Measurements from ENCODE around the gene MAP1B. TPM values are rescaled to one million over a fixed set of nuclear protein-coding genes. Genes with fewer than 3 reads are reported as not detected.

MAP1B gene
- total and polyA plus RNA-seq, 9 of the 15 experiments (the other 6 are each of a cell fraction or from before 2014, with no cell fraction given) = 5.2 to 66.1 (median 17.3) TPM

DNA sequence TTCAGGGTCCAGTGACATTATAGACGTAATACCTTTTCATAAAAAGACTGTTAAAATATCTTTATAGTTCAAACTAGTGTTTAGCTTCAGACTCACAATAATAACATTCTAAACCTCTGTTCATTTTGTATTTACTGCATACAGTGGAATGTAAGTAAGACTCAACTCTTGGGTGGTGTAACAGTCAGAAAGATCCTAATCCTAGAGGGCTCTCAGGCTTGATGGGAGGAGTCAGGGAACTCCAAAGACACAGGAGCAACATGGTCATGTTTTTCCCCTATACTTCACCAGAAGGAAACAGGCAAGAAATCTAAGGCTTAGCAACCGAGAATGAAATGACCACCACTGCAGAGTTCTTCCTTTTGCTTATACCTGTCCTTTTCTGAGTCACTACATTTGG is 130.1 kb downstream of the MAP1B start:
- in situ Hi-C loops (cut with MboI) (no loop called here), intact Hi-C loops (cut with micrococcal nuclease) (no loop called here)
- DNase-seq (ENCODE audit: extremely low read depth in 1 of 4, low spot score in 3 of 4) = peak in 2 of 4 experiments; percentile 35 to 56
- Histone ChIP-seq H3K79me2 (ENCODE audit: control insufficient read depth, insufficient read depth, low read length) (peaks cover 51% of the 10 kb centered on the region), H3K9me1 (ENCODE audit: control insufficient read depth, insufficient read depth, low read length) (no peaks in the 10 kb centered on the region), H3K9me3 (replicated peaks; ENCODE audit: control insufficient read depth, insufficient read depth, low read depth, low read length) (no peaks in the 10 kb centered on the region), H3K4me2 (ENCODE audit: insufficient read depth, low read length) (no peak overlapping the region), H3K27me3 (ENCODE audit: control insufficient read depth in 2 of 2, insufficient read depth in 2 of 2, low read length in 2 of 2) (no peaks in the 10 kb centered on the region), H3K9ac (ENCODE audit: insufficient read depth in 1 of 2, low read depth in 2 of 2, low read length in 2 of 2) (no peak overlapping the region), H4K20me1 (replicated peaks; ENCODE audit: control insufficient read depth, insufficient read depth, low read length) (no peaks in the 10 kb centered on the region), H3K4me1 (replicated peaks in 1 of 2; ENCODE audit: control insufficient read depth in 2 of 2, insufficient read depth in 2 of 2, low read length in 2 of 2) (peaks cover 0 to 55% of the 10 kb centered on the region in 2 experiments; a peak in 3 of 5 replicates), H3K4me3 (no peak overlapping the region), H3K27ac (ENCODE audit: extremely low read depth, low read depth, low read length) (peak overlapping the region; percentile 34), H3K36me3 (ENCODE audit: control insufficient read depth, insufficient read depth, low read length) (peaks cover 55% of the 10 kb centered on the region), H2AFZ (ENCODE audit: low read depth, low read length) (no peak overlapping the region)
- CTCF ChIA-PET (ENCODE audit: low intra/inter-chr PET ratio) = interaction anchor here (0.7 kb wide), 1 partner anchor 13 kb away, joined by 3 read pairs; no protein-coding TSS in a partner anchor
- BruUV-seq (replicated peaks) = no TSS peak
- ATAC-seq = peak; percentile 82
- 63% methylated on average over 2 of the region's 2 CpGs for WGBS (ENCODE audit: insufficient coverage, low coverage, missing lambda C conversion rate)
- peak; percentile 35 for FAIRE-seq
- POLR2A ChIA-PET = interaction anchor here (1.6 kb wide), 1 partner anchor 11 kb away, joined by 4 read pairs; no protein-coding TSS in a partner anchor
- TF ChIP-seq TSC22D4 (tag; IDR thresholded peaks at IDR 0.05) = no peak
- TF ChIP-seq KLF13 (tag; IDR thresholded peaks at IDR 0.05; ENCODE audit: borderline replicate concordance, low read depth) = no peak
- TF ChIP-seq, protein P1, sequence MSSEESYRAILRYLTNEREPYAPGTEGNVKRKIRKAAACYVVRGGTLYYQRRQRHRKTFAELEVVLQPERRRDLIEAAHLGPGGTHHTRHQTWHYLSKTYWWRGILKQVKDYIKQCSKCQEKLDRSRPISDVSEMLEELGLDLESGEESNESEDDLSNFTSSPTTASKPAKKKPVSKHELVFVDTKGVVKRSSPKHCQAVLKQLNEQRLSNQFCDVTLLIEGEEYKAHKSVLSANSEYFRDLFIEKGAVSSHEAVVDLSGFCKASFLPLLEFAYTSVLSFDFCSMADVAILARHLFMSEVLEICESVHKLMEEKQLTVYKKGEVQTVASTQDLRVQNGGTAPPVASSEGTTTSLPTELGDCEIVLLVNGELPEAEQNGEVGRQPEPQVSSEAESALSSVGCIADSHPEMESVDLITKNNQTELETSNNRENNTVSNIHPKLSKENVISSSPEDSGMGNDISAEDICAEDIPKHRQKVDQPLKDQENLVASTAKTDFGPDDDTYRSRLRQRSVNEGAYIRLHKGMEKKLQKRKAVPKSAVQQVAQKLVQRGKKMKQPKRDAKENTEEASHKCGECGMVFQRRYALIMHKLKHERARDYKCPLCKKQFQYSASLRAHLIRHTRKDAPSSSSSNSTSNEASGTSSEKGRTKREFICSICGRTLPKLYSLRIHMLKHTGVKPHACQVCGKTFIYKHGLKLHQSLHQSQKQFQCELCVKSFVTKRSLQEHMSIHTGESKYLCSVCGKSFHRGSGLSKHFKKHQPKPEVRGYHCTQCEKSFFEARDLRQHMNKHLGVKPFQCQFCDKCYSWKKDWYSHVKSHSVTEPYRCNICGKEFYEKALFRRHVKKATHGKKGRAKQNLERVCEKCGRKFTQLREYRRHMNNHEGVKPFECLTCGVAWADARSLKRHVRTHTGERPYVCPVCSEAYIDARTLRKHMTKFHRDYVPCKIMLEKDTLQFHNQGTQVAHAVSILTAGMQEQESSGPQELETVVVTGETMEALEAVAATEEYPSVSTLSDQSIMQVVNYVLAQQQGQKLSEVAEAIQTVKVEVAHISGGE (CRISPR knock-in tag; IDR thresholded peaks at IDR 0.05) = no peak
- TF ChIP-seq FOXJ2 (tag; IDR thresholded peaks at IDR 0.05) = peak; percentile 57; the same call in 1 of the 2 replicates
- TF ChIP-seq, protein P2, sequence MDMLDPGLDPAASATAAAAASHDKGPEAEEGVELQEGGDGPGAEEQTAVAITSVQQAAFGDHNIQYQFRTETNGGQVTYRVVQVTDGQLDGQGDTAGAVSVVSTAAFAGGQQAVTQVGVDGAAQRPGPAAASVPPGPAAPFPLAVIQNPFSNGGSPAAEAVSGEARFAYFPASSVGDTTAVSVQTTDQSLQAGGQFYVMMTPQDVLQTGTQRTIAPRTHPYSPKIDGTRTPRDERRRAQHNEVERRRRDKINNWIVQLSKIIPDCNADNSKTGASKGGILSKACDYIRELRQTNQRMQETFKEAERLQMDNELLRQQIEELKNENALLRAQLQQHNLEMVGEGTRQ (CRISPR knock-in tag; IDR thresholded peaks at IDR 0.05) = no peak
- peak; percentile 27; the same call in 1 of the 2 replicates for TF ChIP-seq DPF2 (IDR thresholded peaks at IDR 0.05)
- peak; percentile 71 for TF ChIP-seq ZNF175 (CRISPR knock-in tag; IDR thresholded peaks at IDR 0.05; ENCODE audit: low read depth)
- no peak for TF ChIP-seq HDAC3 (IDR thresholded peaks at IDR 0.05; ENCODE audit: borderline replicate concordance, partially characterized antibody)
- no peak for TF ChIP-seq EZH2 (IDR thresholded peaks at IDR 0.05; ENCODE audit: borderline replicate concordance, low read depth, low read length)
- no peak for TF ChIP-seq NBN (IDR thresholded peaks at IDR 0.05; ENCODE audit: low read depth)
- TF ChIP-seq CTBP1 (IDR thresholded peaks at IDR 0.05; ENCODE audit: borderline replicate concordance) = no peak
- TF ChIP-seq EP300 (IDR thresholded peaks at IDR 0.05; ENCODE audit: low read length) = peak; percentile 22; the same call in 1 of the 2 replicates
- TF ChIP-seq DMBX1 (CRISPR knock-in tag; IDR thresholded peaks at IDR 0.05; ENCODE audit: borderline replicate concordance) = peak; percentile 40; the same call in 1 of the 2 replicates
- TF ChIP-seq, protein P3, sequence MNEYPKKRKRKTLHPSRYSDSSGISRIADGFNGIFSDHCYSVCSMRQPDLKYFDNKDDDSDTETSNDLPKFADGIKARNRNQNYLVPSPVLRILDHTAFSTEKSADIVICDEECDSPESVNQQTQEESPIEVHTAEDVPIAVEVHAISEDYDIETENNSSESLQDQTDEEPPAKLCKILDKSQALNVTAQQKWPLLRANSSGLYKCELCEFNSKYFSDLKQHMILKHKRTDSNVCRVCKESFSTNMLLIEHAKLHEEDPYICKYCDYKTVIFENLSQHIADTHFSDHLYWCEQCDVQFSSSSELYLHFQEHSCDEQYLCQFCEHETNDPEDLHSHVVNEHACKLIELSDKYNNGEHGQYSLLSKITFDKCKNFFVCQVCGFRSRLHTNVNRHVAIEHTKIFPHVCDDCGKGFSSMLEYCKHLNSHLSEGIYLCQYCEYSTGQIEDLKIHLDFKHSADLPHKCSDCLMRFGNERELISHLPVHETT (CRISPR knock-in tag; conservative IDR thresholded peaks at IDR 0.05 in 1 of 2, IDR thresholded peaks at IDR 0.05 in 1 of 2) = 0 out of 4 replicates have a peak, but pooled peaks of 1 of the 2 experiments have one; percentile 40
- TF ChIP-seq SLC30A9 (CRISPR knock-in tag; IDR thresholded peaks at IDR 0.05) = no peak

All from K562 (cell line).